Heart left ventricle (tissue), 16 donors: Measurements from ENCODE around the gene CCR8. TPM values are rescaled to one million over a fixed set of nuclear protein-coding genes. Genes with fewer than 3 reads are reported as not detected.
A peak's percentile ranks its signal among the peaks of the same experiment; 100 is the strongest.

Experiments
- ATAC-seq, 4 donors: fragments of 200-7000 bp; cut with Tn5 transposase; one replicate each; pipeline ENCODE4 v1.9.1; 2020 to 2022; ENCODE audit warnings: moderate library complexity in 4 of 4, mild to moderate bottlenecking in 3 of 4, moderate number of reproducible peaks in 1 of 4
- DNase-seq, 5 donors: peaks; one replicate each; pipeline ENCODE4 v3.0.0-alpha.2; 2020
- H3K27ac ChIP-seq, 12 donors: fragments of 200-600 bp; sonication (generic) in 4 of 12; one replicate each; pipeline versions ENCODE4 v1.5.0 to v1.8.0; 2016 to 2022; ENCODE audit warnings: mild to moderate bottlenecking in 2 of 12
- H3K27me3 ChIP-seq, 9 donors: fragments of 200-600 bp; sonication (generic) in 2 of 9; one replicate each; pipeline versions ENCODE4 v1.5.1 to v1.8.0; 2016 to 2022; ENCODE audit warnings: mild to moderate bottlenecking in 3 of 9
- H3K36me3 ChIP-seq, 9 donors: fragments of 200-600 bp; sonication (generic) in 2 of 9; one replicate each; pipeline versions ENCODE4 v1.5.0 to v1.8.0; 2018 to 2022; ENCODE audit warnings: mild to moderate bottlenecking in 2 of 9
- H3K4me1 ChIP-seq, 12 donors: fragments of 200-600 bp; sonication (generic) in 4 of 12; one replicate each; pipeline versions ENCODE4 v1.5.0 to v1.8.0; 2016 to 2022; ENCODE audit warnings: mild to moderate bottlenecking in 3 of 12
- H3K4me3 ChIP-seq, 12 donors: fragments of 200-600 bp; sonication (generic) in 4 of 12; one replicate each; pipeline versions ENCODE4 v1.5.0 to v1.8.0; 2017 to 2022; ENCODE audit warnings: mild to moderate bottlenecking in 9 of 12, moderate library complexity in 4 of 12
- H3K9me3 ChIP-seq, 12 donors: fragments of 200-600 bp; sonication (generic) in 4 of 12; one replicate each; pipeline versions ENCODE4 v1.5.0 to v1.8.0; 2016 to 2022; ENCODE audit warnings: mild to moderate bottlenecking in 1 of 12
- POLR2A ChIP-seq, 2 donors: fragments of 450-650 bp; IDR thresholded peaks; one replicate each; pipeline ENCODE4 v1.6.1; 2017; ENCODE audit warnings: antibody characterized with exemption in 2 of 2, mild to moderate bottlenecking in 2 of 2, moderate library complexity in 2 of 2
- WGBS, 4 donors: extraction: QIAGEN DNeasy Blood & Tissue Kit in 2 of 4; methylation state at CpG; one replicate each; pipeline versions ENCODE4 v1.1.5 to v1.1.7; 2013 to 2018; 5-methylcytosine and 5-hydroxymethylcytosine counted together
- intact Hi-C, 10 donors: fragments of 100-400 bp; cut with DNase I; formaldehyde crosslinking; loops; one replicate each; pipeline versions ENCODE4 v1.11.1 to v1.14.2; 2022
- polyA plus RNA-seq, 2 donors: library from polyadenylated mRNA; stranded (reverse); fragments of 200-250 nt; gene quantifications; one replicate each; pipeline ENCODE4 v1.2.3, GENCODE V29; 2013
- total RNA-seq, 9 donors: library from RNA; depleted of rRNA in 2 of 9; stranded (reverse); fragments of >200 nt in 2 of 9; fragmentation: NEBNext Ultra II Directional in 3 of 9; extraction: Animal tissue kit (Norgen Biotek cat#: 25700) in 3 of 9; gene quantifications; one replicate each; pipeline versions ENCODE4 v1.1.0 to v1.2.4, GENCODE V29; 2016 to 2023
- TF ChIP-seq, protein P1 (sequence below), 12 donors: fragments of 200-600 bp; sonication (generic) in 4 of 12; IDR thresholded peaks; one replicate each; pipeline versions ENCODE4 v1.5.0 to v1.8.0; 2018 to 2022; ENCODE audit warnings: antibody characterized with exemption in 12 of 12, mild to moderate bottlenecking in 5 of 12
- donor health status: ischemic (EF 13 %, LVEDD 7.1; RV severe dilation, severe dysfunction).
- donor health status: healthy with polysubstance abuse.
- donor health status: DM: no; HTN: yes; CAD: no.
- donor health status: DM: no; HTN: no; CAD: no.
- donor health status: ischemic (EF 25% LVEDD 6.9; RV normal size, moderate dysfunction).
- donor health status: ischemic (EF 25% LVEDD 5.7; RV mildly dilated, moderate dysfunction).
- donor health status: healthy.
- donor health status: DM: yes; HTN: yes; CAD: no.
- donor health status: ischemic (EF 35%, LVEDD 5.7; RV mildly dilated, moderate dysfunction).
- donor health status: nonischemic (EF 11% LVEDD 7.7; RV severe dilation, severe dysfunction).
- donor health status: DM: yes; HTN: yes; CAD: no.
- donor health status: PGD.
- donor health status: ischemic (EF 29% LVEDD 5.4; RV normal size, mild dysfunction).
- donor health status: nonischemic (EF 23%, LVEDD 6.1; RV moderate dilation, normal function).

CCR8 gene
- total and polyA plus RNA-seq, 11 donors = 0.29 TPM; not detected in 10

DNA sequence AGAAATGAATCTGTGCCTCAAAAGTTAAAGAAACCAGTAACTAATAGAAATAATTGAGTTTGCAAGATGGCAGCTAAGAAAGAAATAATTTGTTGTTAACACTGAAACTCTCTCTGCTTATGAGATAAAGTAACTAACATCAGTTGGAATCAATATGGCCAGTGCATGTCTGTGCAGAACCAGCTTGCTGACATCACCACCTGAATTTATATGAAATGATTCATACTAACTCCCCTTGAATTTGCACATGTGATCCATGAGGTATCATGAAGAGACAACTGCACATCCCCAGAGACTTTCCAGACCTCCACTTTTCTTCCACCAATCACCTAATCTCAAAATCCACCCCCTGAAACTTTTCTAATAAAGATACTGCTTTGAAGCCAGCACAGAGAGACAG, 43.3 kb downstream of the CCR8 start:
- intact Hi-C loops = loop anchor here in 1 of 10 donors (10.0 kb wide), 1 partner anchor 78 kb away; no protein-coding TSS in a partner anchor
- Histone ChIP-seq H3K4me1 (no peaks in the 10 kb centered on the region), H3K27me3 (peaks cover 0 to 18% (median 0%) of the 10 kb centered on the region in 9 donors), H3K9me3 (no peaks in the 10 kb centered on the region), H3K36me3 (no peaks in the 10 kb centered on the region), H3K27ac (no peak overlapping the region), H3K4me3 (no peak overlapping the region)
- ATAC-seq = no peak
- TF ChIP-seq, protein P1, sequence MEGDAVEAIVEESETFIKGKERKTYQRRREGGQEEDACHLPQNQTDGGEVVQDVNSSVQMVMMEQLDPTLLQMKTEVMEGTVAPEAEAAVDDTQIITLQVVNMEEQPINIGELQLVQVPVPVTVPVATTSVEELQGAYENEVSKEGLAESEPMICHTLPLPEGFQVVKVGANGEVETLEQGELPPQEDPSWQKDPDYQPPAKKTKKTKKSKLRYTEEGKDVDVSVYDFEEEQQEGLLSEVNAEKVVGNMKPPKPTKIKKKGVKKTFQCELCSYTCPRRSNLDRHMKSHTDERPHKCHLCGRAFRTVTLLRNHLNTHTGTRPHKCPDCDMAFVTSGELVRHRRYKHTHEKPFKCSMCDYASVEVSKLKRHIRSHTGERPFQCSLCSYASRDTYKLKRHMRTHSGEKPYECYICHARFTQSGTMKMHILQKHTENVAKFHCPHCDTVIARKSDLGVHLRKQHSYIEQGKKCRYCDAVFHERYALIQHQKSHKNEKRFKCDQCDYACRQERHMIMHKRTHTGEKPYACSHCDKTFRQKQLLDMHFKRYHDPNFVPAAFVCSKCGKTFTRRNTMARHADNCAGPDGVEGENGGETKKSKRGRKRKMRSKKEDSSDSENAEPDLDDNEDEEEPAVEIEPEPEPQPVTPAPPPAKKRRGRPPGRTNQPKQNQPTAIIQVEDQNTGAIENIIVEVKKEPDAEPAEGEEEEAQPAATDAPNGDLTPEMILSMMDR (IDR thresholded peaks at IDR 0.05) = no peak
- no peak for TF ChIP-seq POLR2A (IDR thresholded peaks at IDR 0.05)
- DNase-seq = no peak

DNA sequence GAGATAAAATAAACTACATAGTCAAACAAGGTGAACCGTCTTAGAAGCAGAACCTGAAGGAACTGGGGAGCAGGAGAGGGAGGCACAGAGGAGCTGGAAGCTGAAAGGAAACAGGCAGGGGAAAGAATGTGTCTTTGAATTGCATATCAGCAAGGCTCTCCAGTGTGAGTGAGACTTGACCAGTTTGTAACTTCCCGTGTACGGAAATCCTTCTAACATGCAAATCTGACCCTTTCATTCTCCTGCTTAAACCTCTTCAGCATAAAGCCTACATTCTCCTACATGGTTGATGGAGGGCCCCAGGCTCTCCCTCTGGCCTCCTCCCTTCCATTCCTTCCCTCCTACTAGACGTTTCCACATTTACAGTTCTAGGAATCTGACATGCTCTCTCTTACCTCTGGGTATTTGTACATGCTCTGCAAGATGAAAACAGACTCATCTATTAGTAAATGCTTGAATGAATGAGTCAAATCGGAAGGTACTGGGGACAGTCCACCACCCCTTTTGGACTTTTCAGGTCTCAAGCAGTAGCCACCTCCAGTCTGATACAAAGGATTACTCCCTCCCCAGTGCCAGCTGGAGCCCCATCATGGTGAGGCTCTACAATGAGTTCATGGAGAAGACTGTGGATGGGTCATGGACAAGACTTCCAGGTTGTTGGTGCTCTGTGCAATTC, 47.6 kb downstream of the CCR8 start:
- Histone ChIP-seq H3K27ac (no peak overlapping the region), H3K27me3 (peaks cover 0 to 18% (median 0%) of the 10 kb centered on the region in 9 donors), H3K4me1 (no peaks in the 10 kb centered on the region), H3K9me3 (no peaks in the 10 kb centered on the region), H3K4me3 (no peak overlapping the region), H3K36me3 (no peaks in the 10 kb centered on the region)
- TF ChIP-seq POLR2A (IDR thresholded peaks at IDR 0.05) = no peak
- TF ChIP-seq, protein P1 (IDR thresholded peaks at IDR 0.05) = no peak
- no peak for DNase-seq
- intact Hi-C loops = loop anchor here in 1 of 10 donors (10.0 kb wide), 1 partner anchor 82 kb away; no protein-coding TSS in a partner anchor
- no peak for ATAC-seq
- 32 to 54% (median 36%) methylated on average over 5 of the region's 5 CpGs for WGBS, 4 donors

DNA sequence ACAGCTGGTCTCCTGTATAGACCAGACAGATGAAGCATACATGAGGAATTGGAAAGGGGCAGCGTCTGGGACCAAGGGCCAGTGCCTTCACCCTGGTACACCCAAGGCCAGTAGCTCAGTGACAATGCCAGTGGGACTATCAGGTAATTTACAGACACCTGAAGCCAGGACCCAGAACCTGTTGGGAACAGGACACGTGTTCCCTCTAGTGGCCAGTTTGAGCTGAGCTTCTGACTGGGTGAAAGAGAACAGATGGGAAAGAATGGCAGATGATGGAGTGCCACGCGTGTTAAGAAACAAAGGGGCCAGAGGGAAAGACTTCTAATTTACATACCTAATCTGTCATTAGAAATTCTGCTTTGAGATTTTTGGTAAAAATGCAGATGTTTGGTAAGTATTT, 48.6 kb downstream of the CCR8 start:
- DNase-seq = no peak

More for the DNA sequence above, 48.6 kb downstream of the CCR8 start:
- WGBS, 4 donors = 26 to 46% (median 32%) methylated on average over 4 of the region's 4 CpGs
- intact Hi-C loops = loop anchor here in 1 of 10 donors (10.0 kb wide), 1 partner anchor 83 kb away; no protein-coding TSS in a partner anchor
- TF ChIP-seq, protein P1 (IDR thresholded peaks at IDR 0.05) = peak; percentile 29 to 64 (median 46)
- TF ChIP-seq POLR2A (IDR thresholded peaks at IDR 0.05) = no peak
- H3K4me1 ChIP-seq = peaks cover 0 to 7% (median 0%) of the 10 kb centered on the region in 12 donors
- no peaks in the 10 kb centered on the region for H3K9me3 ChIP-seq
- H3K36me3 ChIP-seq = no peaks in the 10 kb centered on the region
- H3K4me3 ChIP-seq = no peak overlapping the region
- ATAC-seq = peak in 3 of 4 donors; percentile 46 to 61 (median 51)
- H3K27ac ChIP-seq = no peak overlapping the region
- peaks cover 0 to 18% (median 0%) of the 10 kb centered on the region in 9 donors for H3K27me3 ChIP-seq
